ENCODE data around the gene EYS.

EYS gene

GRCh38 chr6:63672582-63673129, 2034.4 kb downstream of the EYS start:
- DNase-seq (ENCODE audit: low read depth in 2 of 2): no peak

DNA sequence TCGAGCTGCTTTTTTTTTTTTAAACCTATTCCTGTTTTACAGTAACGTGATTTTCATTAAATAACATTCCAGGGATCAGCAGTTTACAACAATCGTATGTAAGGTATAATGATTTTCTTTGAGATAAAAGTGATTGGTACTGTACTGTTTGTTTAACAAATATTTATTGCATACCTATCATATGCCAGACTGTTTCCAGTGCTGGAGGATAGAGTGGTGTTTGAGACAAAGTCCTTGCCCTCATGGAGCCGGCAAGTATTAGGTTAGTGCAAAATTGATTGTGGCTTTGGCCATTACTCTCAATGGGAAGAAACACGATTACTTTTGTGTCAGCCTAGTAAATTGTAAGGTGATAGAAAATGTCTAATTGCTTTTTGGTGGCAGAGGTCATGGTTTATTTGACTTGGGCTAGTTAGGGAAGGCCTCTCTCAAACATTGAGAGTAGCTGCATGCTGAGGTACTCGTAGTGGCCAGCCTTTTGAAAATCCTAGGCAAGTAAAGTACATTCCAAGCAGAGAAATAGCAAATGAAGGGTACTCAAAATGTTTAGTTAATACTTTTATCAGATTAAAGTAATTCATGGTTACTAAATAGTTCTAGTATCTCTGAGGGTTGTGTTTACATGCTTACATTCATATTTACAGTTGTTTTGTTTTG, 2035.8 kb downstream of the EYS start:
- no peak for DNase-seq (ENCODE audit: low read depth in 2 of 2)

Data from fibroblast of skin of left biceps (primary cell).